Measurements from ENCODE around the gene MT1B.

MT1B gene

GRCh38 chr16:56679078-56679730 lies 27.5 kb downstream of the MT1B start:
- H3K27ac Mint-ChIP-seq = no peak overlapping the region
- H3K27me3 Mint-ChIP-seq = peaks cover 37% of the 10 kb centered on the region
- peaks cover 31% of the 10 kb centered on the region for H3K4me1 Mint-ChIP-seq
- no peak overlapping the region for H3K4me3 Mint-ChIP-seq
- no peaks in the 10 kb centered on the region for H3K9me3 Mint-ChIP-seq
- no peak for ATAC-seq
- no peaks in the 10 kb centered on the region for H3K36me3 Mint-ChIP-seq

GRCh38 chr16:56679818-56680217 lies 28.1 kb downstream of the MT1B start:
- Mint-ChIP-seq H3K4me1 (peaks cover 31% of the 10 kb centered on the region), H3K36me3 (no peaks in the 10 kb centered on the region), H3K27ac (no peak overlapping the region), H3K9me3 (no peaks in the 10 kb centered on the region), H3K4me3 (no peak overlapping the region), H3K27me3 (peaks cover 37% of the 10 kb centered on the region)
- no peak for ATAC-seq

DNA sequence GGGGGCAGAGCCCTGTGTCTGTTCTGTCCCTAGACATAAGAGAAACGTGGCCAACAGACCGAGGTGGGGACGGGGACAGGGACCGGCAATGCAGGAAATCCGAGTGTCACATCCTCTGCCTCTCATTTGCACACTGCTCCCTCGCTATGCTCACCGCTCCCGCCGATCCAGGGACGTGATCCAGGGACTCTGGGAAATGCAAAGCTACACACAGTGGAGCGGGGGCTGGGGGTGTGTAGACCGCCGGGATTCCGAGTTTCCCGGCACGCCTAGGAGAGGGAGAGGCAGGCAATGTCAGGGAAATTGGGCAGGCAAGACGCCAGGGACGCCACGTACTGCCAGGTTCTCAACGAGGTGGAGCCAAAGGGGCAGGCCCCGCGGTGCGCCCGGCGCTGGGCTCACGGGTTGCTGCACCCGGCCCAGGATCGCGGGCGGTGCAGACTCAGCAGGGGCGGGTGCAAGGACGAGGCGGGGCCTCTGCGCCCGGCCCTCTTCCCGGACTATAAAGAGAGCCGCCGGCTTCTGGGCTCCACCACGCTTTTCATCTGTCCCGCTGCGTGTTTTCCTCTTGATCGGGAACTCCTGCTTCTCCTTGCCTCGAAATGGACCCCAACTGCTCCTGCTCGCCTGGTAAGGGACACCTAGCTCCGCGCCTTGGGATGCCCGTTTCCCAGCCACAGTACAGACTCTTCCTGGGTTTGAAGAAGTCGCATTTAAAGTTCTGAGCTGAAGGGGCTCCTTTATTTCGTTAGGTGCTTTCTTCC lies 30.4 kb downstream of the MT1B start, which contains the start of gene MT1X:
MT1X (plus strand) TSS at position 532 of the 764 bp plus-strand sequence; CDS start at position 603, 71 bp downstream.
- H3K27me3 Mint-ChIP-seq = peaks cover 29% of the 10 kb centered on the region
- H3K4me1 Mint-ChIP-seq = peaks cover 16% of the 10 kb centered on the region
- H3K9me3 Mint-ChIP-seq = peaks cover 3% of the 10 kb centered on the region
- no peaks in the 10 kb centered on the region for H3K36me3 Mint-ChIP-seq
- H3K27ac Mint-ChIP-seq = peak within 1 kb of the TSS; percentile 82
- H3K4me3 Mint-ChIP-seq = peak within 1 kb of the TSS; percentile 95
- ATAC-seq = peak; percentile 99

DNA sequence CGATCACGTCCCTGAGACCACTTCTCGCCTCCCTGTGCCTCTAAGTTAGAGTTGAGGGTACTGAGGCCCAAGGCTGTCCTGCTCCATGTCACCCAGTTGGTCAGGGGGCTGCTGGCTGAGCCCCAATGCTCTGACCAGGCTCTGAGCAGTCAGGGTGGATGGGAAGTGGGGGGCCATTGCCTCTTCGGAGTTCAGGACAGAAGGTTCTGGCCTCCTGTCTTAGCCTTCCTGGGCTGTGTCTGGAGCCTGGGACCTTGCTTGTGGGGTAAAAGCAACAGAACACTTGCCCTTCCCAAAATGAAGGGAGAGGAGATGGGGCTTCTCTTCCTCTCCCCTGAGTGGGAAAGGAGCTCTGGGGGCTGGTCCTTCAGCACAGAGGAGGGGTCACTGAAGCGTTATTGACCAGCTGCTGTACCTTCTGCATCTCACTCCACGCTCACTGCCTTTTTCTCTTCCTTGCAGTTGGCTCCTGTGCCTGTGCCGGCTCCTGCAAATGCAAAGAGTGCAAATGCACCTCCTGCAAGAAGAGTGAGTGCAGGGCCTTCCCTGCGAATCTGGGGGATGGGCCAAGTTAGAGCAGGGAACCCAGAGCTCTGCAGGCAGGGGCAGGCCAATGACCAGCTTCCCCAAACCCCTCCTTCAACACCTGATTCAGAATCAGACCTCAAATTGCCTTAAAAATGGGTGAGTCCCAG lies 31.2 kb downstream of the MT1B start:
- Mint-ChIP-seq H3K27ac (peak overlapping the region; percentile 82), H3K4me3 (peak overlapping the region; percentile 95), H3K36me3 (no peaks in the 10 kb centered on the region), H3K4me1 (peaks cover 16% of the 10 kb centered on the region), H3K9me3 (peaks cover 3% of the 10 kb centered on the region), H3K27me3 (peaks cover 33% of the 10 kb centered on the region)
- no peak for ATAC-seq

- Mint-ChIP-seq H3K9me3 (peaks cover 3% of the 10 kb centered on the region), H3K4me1 (peaks cover 16% of the 10 kb centered on the region), H3K36me3 (no peaks in the 10 kb centered on the region), H3K27ac (no peak overlapping the region), H3K4me3 (no peak overlapping the region), H3K27me3 (peaks cover 38% of the 10 kb centered on the region)
- no peak for ATAC-seq
Observed at GRCh38 chr16:56683424-56684172, 31.9 kb downstream of the MT1B start.

DNA sequence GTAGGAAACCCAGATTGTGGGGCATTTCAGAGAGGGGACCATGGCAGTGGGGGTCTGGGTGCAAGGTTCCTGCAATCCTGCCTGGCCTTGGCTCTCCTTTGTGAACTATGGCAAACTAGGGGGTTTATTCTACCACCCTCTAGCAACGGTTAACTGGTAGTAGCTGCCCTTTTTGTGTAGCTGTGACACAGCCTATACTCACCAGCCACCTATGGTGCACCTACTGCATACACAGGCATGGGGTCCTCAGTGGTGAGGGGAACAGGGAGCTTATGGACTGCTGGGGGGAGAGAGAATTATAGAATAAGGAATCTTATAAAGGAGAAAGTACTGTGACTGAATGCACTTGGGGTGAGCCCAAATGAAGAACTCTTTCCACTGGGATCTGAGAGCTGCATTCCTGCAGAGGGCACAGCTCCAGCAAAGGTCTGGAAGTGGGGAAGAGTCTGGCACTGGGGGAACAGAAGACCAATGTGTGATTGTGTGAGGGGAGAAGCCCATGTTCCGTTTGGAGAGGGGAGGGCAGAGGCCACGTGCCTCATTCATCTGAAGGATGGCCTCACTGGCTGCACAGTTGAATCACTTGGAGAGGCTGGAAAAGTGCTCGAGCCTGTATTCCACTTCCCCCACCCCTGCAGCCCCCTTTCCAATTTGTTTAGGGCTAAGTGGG lies 32.7 kb downstream of the MT1B start:
- peaks cover 44% of the 10 kb centered on the region for H3K27me3 Mint-ChIP-seq
- H3K4me1 Mint-ChIP-seq = peaks cover 16% of the 10 kb centered on the region
- ATAC-seq = no peak
- H3K36me3 Mint-ChIP-seq = no peaks in the 10 kb centered on the region
- H3K4me3 Mint-ChIP-seq = no peak overlapping the region
- H3K27ac Mint-ChIP-seq = no peak overlapping the region
- H3K9me3 Mint-ChIP-seq = peaks cover 3% of the 10 kb centered on the region

GRCh38 chr16:56684926-56685590 lies 33.4 kb downstream of the MT1B start:
- H3K27me3 Mint-ChIP-seq = peaks cover 50% of the 10 kb centered on the region
- no peaks in the 10 kb centered on the region for H3K36me3 Mint-ChIP-seq
- ATAC-seq = no peak
- H3K27ac Mint-ChIP-seq = no peak overlapping the region
- peaks cover 16% of the 10 kb centered on the region for H3K4me1 Mint-ChIP-seq
- H3K9me3 Mint-ChIP-seq = peaks cover 3% of the 10 kb centered on the region
- no peak overlapping the region for H3K4me3 Mint-ChIP-seq

- H3K27ac Mint-ChIP-seq = no peak overlapping the region
Observed at GRCh38 chr16:56686758-56687157, 35.1 kb downstream of the MT1B start.

DNA sequence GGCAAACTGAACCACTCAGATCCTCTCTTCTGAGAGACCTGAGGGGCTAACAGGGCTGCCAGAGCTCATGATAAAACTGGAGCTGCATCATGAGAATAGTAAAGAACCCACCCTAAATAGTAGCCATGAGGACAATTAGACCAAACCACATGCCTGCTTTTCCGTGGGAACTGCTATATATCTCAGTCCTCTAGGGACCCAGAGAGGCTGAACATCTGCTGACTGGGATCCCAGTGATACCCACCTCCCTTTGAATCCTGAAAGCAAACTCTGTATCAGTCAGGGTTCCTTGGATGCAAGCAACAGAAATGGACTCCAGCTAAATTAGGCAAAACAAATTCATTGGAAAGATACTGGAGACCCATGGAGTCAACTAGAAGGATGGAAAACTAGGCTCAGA lies 37.1 kb downstream of the MT1B start:
- ATAC-seq = no peak
- Mint-ChIP-seq H3K36me3 (no peaks in the 10 kb centered on the region), H3K9me3 (peaks cover 8% of the 10 kb centered on the region), H3K4me1 (no peaks in the 10 kb centered on the region), H3K4me3 (no peak overlapping the region), H3K27ac (no peak overlapping the region), H3K27me3 (peaks cover 56% of the 10 kb centered on the region)

More at GRCh38 chr16:56686758-56687157, 35.1 kb downstream of the MT1B start:
- Mint-ChIP-seq H3K4me1 (peaks cover 10% of the 10 kb centered on the region), H3K27me3 (peaks cover 60% of the 10 kb centered on the region), H3K36me3 (no peaks in the 10 kb centered on the region), H3K9me3 (peaks cover 8% of the 10 kb centered on the region), H3K4me3 (no peak overlapping the region)
- no peak for ATAC-seq

DNA sequence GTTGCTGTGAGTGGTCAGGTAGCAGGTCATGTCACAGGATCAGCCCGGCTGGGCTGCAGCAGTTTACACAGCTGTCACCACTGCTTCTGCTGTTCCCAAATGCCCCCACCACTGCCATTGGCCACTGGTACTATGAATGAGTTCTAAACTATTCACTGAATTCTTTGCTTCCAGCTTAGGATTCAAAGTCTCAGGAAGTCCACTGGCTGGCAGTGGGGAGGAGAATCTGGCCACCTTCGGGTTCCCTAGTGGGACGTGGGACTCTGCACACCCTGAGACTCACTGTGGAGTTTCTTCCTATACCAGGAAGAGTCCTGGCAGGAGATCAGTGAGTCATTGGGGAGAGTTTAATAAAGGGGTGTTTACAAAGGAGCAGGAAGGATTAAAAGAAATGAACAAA lies 37.5 kb downstream of the MT1B start:
- ATAC-seq = no peak
- Mint-ChIP-seq H3K9me3 (peaks cover 8% of the 10 kb centered on the region), H3K4me3 (no peak overlapping the region), H3K36me3 (no peaks in the 10 kb centered on the region), H3K4me1 (no peaks in the 10 kb centered on the region), H3K27ac (no peak overlapping the region), H3K27me3 (peaks cover 52% of the 10 kb centered on the region)

DNA sequence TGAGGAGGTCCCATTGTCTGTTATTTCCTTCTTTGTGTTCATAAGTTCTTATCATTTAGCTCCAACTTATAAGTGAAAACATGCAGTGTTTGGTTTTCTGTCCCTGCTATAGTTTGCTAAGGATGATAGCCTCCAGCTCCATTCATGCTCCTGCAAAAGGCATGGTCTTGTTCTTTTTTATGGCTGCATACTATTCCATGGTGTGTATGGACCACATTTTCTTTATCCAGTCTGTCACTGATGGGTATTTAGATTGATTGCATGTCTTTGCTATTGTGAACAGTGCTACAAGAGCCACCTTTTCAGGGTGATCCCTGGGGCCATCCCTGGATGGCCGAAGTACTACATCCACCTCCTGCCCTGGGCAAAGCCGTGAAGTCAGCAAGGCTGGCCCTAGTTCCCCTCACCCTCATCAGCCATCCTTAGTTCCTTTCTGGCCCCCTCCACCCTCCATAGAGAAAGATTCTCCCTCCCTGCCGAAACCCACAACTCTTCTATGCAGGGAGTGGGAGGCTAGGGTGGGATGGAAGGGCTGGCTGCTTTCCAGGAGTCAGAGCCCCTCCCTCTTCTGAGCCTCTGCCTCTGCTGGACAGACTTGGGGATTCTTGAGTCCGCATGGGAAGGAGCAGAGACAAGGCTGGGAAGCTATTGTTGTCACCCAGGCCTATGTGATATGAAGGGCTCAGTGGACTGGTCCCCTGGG lies 38.9 kb downstream of the MT1B start:
- Mint-ChIP-seq H3K27me3 (peaks cover 42% of the 10 kb centered on the region), H3K4me1 (no peaks in the 10 kb centered on the region), H3K4me3 (no peak overlapping the region), H3K36me3 (no peaks in the 10 kb centered on the region), H3K9me3 (peaks cover 8% of the 10 kb centered on the region), H3K27ac (no peak overlapping the region)
- ATAC-seq = no peak

DNA sequence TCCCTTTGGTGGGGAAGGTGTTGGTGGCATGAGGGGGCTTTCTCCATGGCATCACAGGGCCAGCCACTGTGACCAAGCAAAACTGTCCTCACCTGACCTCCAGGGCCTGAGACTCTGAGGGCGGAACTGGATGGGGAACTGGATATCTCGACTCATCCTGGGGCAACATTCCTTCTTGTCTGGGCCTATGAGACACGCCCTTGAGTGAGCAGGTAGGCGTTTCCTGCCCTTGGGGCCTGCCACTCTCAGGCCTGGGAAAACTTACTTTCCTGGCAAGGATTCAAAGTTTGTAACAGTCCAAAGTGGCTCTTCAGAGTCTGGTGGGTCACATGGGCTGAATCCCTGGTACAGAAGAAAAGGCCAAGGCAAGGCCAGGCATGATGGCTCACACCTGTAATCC lies 40.2 kb downstream of the MT1B start:
- Mint-ChIP-seq H3K27ac (no peak overlapping the region), H3K27me3 (peaks cover 32% of the 10 kb centered on the region), H3K4me3 (no peak overlapping the region), H3K4me1 (no peaks in the 10 kb centered on the region), H3K9me3 (peaks cover 6% of the 10 kb centered on the region), H3K36me3 (no peaks in the 10 kb centered on the region)
- no peak for ATAC-seq

- peaks cover 16% of the 10 kb centered on the region for H3K27me3 Mint-ChIP-seq
- peaks cover 9% of the 10 kb centered on the region for H3K9me3 Mint-ChIP-seq
- no peak overlapping the region for H3K4me3 Mint-ChIP-seq
- H3K4me1 Mint-ChIP-seq = no peaks in the 10 kb centered on the region
- no peak overlapping the region for H3K27ac Mint-ChIP-seq
- H3K36me3 Mint-ChIP-seq = peaks cover 4% of the 10 kb centered on the region
- ATAC-seq = no peak
Observed at GRCh38 chr16:56695246-56695645, 43.6 kb downstream of the MT1B start.
